GM12878 (cell line): ENCODE measurements around the gene OR2T33. TPM values are rescaled to one million over a fixed set of nuclear protein-coding genes. Genes with fewer than 3 reads are reported as not detected.
"Not testable (repeated sequence)": the region's sequence is repeated elsewhere in the genome, so short reads cannot be mapped to it uniquely, and the experiment has no call there.

Source experiments
- ATAC-seq: fragments of 200-7000 bp; cut with Tn5 transposase; 3 replicates; pipeline ENCODE4 v1.9.1; 2020; ENCODE audit warnings: mild to moderate bottlenecking, moderate library complexity
- BruUV-seq: library from RNA; stranded (reverse); fragments of 400-500 nt; replicated peaks from 2 replicates; lab custom pipeline; 2021; lab: Mats Ljungman, UMichigan
- CTCF ChIA-PET: fragments of 300-600 bp; sonication (Branson Sonifier 250); formaldehyde crosslinking; extraction: SDS; loops from one replicate; lab custom pipeline; 2021; ENCODE audit warnings: inconsistent platforms; lab: Yijun Ruan, JAX
- POLR2A ChIA-PET: fragments of 350-600 bp; formaldehyde crosslinking; extraction: SDS; loops from one replicate; lab custom pipeline; 2021; ENCODE audit warnings: inconsistent platforms; lab: Charles Lee
- RAD21 ChIA-PET: fragments of 300-600 bp; sonication (Branson Sonifier 250); formaldehyde crosslinking; loops from one replicate; lab custom pipeline; 2023; ENCODE audit warnings: antibody characterized with exemption; ENCODE audit not compliant: unreplicated experiment; lab: Charles Lee
- SMC1A ChIA-PET: fragments of 300-600 bp; sonication (Branson Sonifier 250); formaldehyde crosslinking; loops from one replicate; lab custom pipeline; 2023; ENCODE audit not compliant: unreplicated experiment, uncharacterized antibody; lab: Charles Lee
- DNase-seq: peaks from one replicate; pipeline ENCODE4 v3.0.0-alpha.2; 2011; ENCODE audit warnings: low read depth, low spot score
- FAIRE-seq: peaks from 3 replicates; lab custom pipeline; 2011; peaks lifted over from hg19 to GRCh38; lab: Jason Lieb, UNC
- H2AFZ ChIP-seq: 2 replicates; pipeline ENCODE4 v1.6.0; 2011; ENCODE audit warnings: low read depth, low read length, control low read depth; ENCODE audit not compliant: control insufficient read depth
- H3K27ac ChIP-seq: 2 replicates; pipeline ENCODE4 v1.5.1; 2011; ENCODE audit warnings: control low read depth; ENCODE audit not compliant: control insufficient read depth, insufficient read depth
- H3K27me3 ChIP-seq, 2 experiments: replicated peaks in 1 of 2; 2 replicates each; pipeline versions ENCODE4 v1.6.0 to v1.6.1; 2011; ENCODE audit warnings: low read length in 1 of 2; ENCODE audit not compliant: control insufficient read depth in 2 of 2, insufficient read depth in 2 of 2
- H3K36me3 ChIP-seq, 2 experiments: 2 replicates each; pipeline ENCODE4 v1.5.1; 2011; ENCODE audit warnings: low read length in 1 of 2; ENCODE audit not compliant: control insufficient read depth in 2 of 2, insufficient read depth in 2 of 2
- H3K4me1 ChIP-seq: 2 replicates; pipeline ENCODE4 v1.6.1; 2011; ENCODE audit warnings: mild to moderate bottlenecking, low read length, moderate library complexity, mixed read lengths; ENCODE audit not compliant: control insufficient read depth, insufficient read depth
- H3K4me2 ChIP-seq: 2 replicates; pipeline ENCODE4 v1.6.0; 2011; ENCODE audit warnings: control low read depth; ENCODE audit not compliant: control insufficient read depth, insufficient read depth
- H3K4me3 ChIP-seq: fragments of 200-600 bp; sonication (generic); 2 replicates; pipeline ENCODE4 v1.5.1; 2016
- H3K79me2 ChIP-seq: 2 replicates; pipeline ENCODE4 v1.6.0; 2011; ENCODE audit warnings: low read length; ENCODE audit not compliant: control insufficient read depth, insufficient read depth
- H3K9ac ChIP-seq: 2 replicates; pipeline ENCODE4 v1.8.0; 2011; ENCODE audit warnings: low read length, control low read depth, mixed read lengths; ENCODE audit not compliant: control insufficient read depth, insufficient read depth
- H3K9me3 ChIP-seq: replicated peaks from 3 replicates; pipeline ENCODE4 v1.5.1; 2011; ENCODE audit warnings: mild to moderate bottlenecking, low read length; ENCODE audit not compliant: control insufficient read depth, insufficient read depth
- H4K20me1 ChIP-seq: 2 replicates; pipeline ENCODE4 v1.6.0; 2011; ENCODE audit not compliant: control insufficient read depth, insufficient read depth
- CBX5 ChIP-seq: sonication (generic); IDR thresholded peaks from 2 replicates; pipeline ENCODE4 v1.6.1; 2016; ENCODE audit warnings: low read depth, moderate library complexity, mild to moderate bottlenecking, inconsistent platforms
- GATAD2B ChIP-seq: fragments of 450-650 bp; conservative IDR thresholded peaks from 2 replicates; pipeline ENCODE4 v1.6.1; 2017; ENCODE audit warnings: low read depth, mild to moderate bottlenecking, moderate library complexity
- MYB ChIP-seq: fragments of 150-350 bp; IDR thresholded peaks from 2 replicates; pipeline ENCODE4 v1.6.1; 2014; ENCODE audit warnings: mild to moderate bottlenecking, low read depth, low read length, borderline replicate concordance
- NFYA ChIP-seq: IDR thresholded peaks from 2 replicates; pipeline ENCODE4 v1.6.1; 2011; ENCODE audit warnings: low read depth, mild to moderate bottlenecking, low read length, improper control_type of control experiment, borderline replicate concordance
- PAX5 ChIP-seq: IDR thresholded peaks from 2 replicates; pipeline ENCODE4 v1.6.1; 2011; ENCODE audit warnings: low read depth, low read length, borderline replicate concordance
- RBBP5 ChIP-seq: fragments of 200-600 bp; sonication (generic); conservative IDR thresholded peaks from 2 replicates; pipeline ENCODE4 v1.6.1; 2016
- SUZ12 ChIP-seq: fragments of 200-600 bp; sonication (generic); IDR thresholded peaks from one replicate; pipeline ENCODE4 v1.6.1; 2018; ENCODE audit warnings: antibody characterized with exemption, mild to moderate bottlenecking; ENCODE audit not compliant: unreplicated experiment
- WGBS: methylation state at CpG from one replicate; pipeline ENCODE4 v1.1.6; 2016; ENCODE audit warnings: low lambda C conversion rate; ENCODE audit not compliant: insufficient replicate concordance, insufficient coverage; ENCODE audit errors: missing lambda C conversion rate; 5-methylcytosine and 5-hydroxymethylcytosine counted together
- in situ Hi-C: fragments of 300-500 bp; cut with MboI; formaldehyde crosslinking; loops from 9 replicates; pipeline ENCODE4 v1.14.3; 2018; ENCODE audit warnings: mixed read lengths
- intact Hi-C: fragments of 100-400 bp; cut with micrococcal nuclease; formaldehyde crosslinking; loops from one replicate; pipeline ENCODE4 v1.14.2; 2022; ENCODE audit not compliant: unreplicated experiment
- polyA plus RNA-seq, 11 experiments: library from polyadenylated mRNA; depleted of rRNA in 4 of 11; unstranded in 6 of 11; stranded (reverse) in 5 of 11; fragments of >200 nt; fragmentation: Nextera tagmentation in 4 of 11; fragmentation: Illumina TruSeq in 1 of 11; extraction: Ambion mirVana in 4 of 11; extraction: Trizol in 1 of 11; gene quantifications; 1 replicate in 1 of 11; 2 replicates in 10 of 11; pipeline versions ENCODE4 v1.2.1 to v1.2.3, GENCODE V29; 2011 to 2016; ENCODE audit warnings: inconsistent platforms in 2 of 11, missing spikeins in 2 of 11, low read depth in 1 of 11
- total RNA-seq, 4 experiments: library from RNA; depleted of rRNA in 3 of 4; stranded (reverse); fragments of >200 nt in 3 of 4; fragmentation: Illumina TruSeq in 1 of 4; extraction: Trizol in 1 of 4; gene quantifications; 2 replicates each; pipeline versions ENCODE4 v1.2.1 to v1.2.3, GENCODE V29; 2013 to 2021
- TF ChIP-seq, protein P1 (sequence below): IDR thresholded peaks from 2 replicates; pipeline ENCODE4 v1.6.1; 2012; ENCODE audit warnings: low read depth, low read length, improper control_type of control experiment
- TF ChIP-seq, protein P2 (sequence below): fragments of 450-650 bp; IDR thresholded peaks from 2 replicates; pipeline ENCODE4 v1.6.1; 2016; ENCODE audit warnings: mild to moderate bottlenecking

Gene OR2T33
- total and polyA plus RNA-seq, 10 of the 15 experiments (the other 5 are each of a cell fraction or from before 2014, with no cell fraction given): not detected

GRCh38 chr1:248273225-248273624 lies 4.6 kb downstream of the OR2T33 start:
- FAIRE-seq: not testable (repeated sequence)

GRCh38 chr1:248268178-248268577 lies 9.6 kb downstream of the OR2T33 start:
- no TSS peak for BruUV-seq
- no peak overlapping the region for H3K27ac ChIP-seq
- no peak overlapping the region for H2AFZ ChIP-seq
- no peak overlapping the region for H3K9ac ChIP-seq
- DNase-seq: no peak
- in situ Hi-C loops: no loop called here
- CTCF ChIA-PET: interaction anchor here (0.6 to 1.0 kb wide), 2 partner anchors 25 to 430 kb away, joined by 3 to 4 read pairs; no protein-coding TSS in a partner anchor
- H3K36me3 ChIP-seq: no peaks in the 10 kb centered on the region
- SMC1A ChIA-PET: no interaction called here
- TF ChIP-seq MYB (no peak), PAX5 (no peak), CBX5 (no peak), NFYA (no peak), GATAD2B (no peak), RBBP5 (no peak), SUZ12 (no peak)
- TF ChIP-seq, protein P1, sequence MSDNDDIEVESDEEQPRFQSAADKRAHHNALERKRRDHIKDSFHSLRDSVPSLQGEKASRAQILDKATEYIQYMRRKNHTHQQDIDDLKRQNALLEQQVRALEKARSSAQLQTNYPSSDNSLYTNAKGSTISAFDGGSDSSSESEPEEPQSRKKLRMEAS: no peak
- TF ChIP-seq, protein P2, sequence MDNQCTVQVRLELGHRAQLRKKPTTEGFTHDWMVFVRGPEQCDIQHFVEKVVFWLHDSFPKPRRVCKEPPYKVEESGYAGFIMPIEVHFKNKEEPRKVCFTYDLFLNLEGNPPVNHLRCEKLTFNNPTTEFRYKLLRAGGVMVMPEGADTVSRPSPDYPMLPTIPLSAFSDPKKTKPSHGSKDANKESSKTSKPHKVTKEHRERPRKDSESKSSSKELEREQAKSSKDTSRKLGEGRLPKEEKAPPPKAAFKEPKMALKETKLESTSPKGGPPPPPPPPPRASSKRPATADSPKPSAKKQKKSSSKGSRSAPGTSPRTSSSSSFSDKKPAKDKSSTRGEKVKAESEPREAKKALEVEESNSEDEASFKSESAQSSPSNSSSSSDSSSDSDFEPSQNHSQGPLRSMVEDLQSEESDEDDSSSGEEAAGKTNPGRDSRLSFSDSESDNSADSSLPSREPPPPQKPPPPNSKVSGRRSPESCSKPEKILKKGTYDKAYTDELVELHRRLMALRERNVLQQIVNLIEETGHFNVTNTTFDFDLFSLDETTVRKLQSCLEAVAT: no peak
- TF ChIP-seq, all 136 proteins: peak for 0
- no peaks in the 10 kb centered on the region for H3K4me1 ChIP-seq
- ChIA-PET RAD21 (no interaction called here), POLR2A (no interaction called here)
- no peak overlapping the region for H3K4me3 ChIP-seq
- 47% methylated on average over 4 of the region's 4 CpGs for WGBS
- H3K79me2 ChIP-seq: no peaks in the 10 kb centered on the region
- no peaks in the 10 kb centered on the region for H3K9me3 ChIP-seq
- ATAC-seq: no peak
- H3K27me3 ChIP-seq: no peaks in the 10 kb centered on the region
- no peak overlapping the region for H3K4me2 ChIP-seq
- no peak for FAIRE-seq
- no peaks in the 10 kb centered on the region for H4K20me1 ChIP-seq
- intact Hi-C loops: no loop called here

More at GRCh38 chr1:248273225-248273624, 4.6 kb downstream of the OR2T33 start:
- H3K9ac ChIP-seq, H3K4me3 ChIP-seq, H3K4me1 ChIP-seq, H3K27ac ChIP-seq, H2AFZ ChIP-seq, H3K4me2 ChIP-seq, H3K36me3 ChIP-seq, ATAC-seq, intact Hi-C loops, H3K79me2 ChIP-seq, H3K9me3 ChIP-seq, RAD21 ChIA-PET, DNase-seq, in situ Hi-C loops, POLR2A ChIA-PET, H3K27me3 ChIP-seq, H4K20me1 ChIP-seq, BruUV-seq: not testable (repeated sequence)
- ChIA-PET SMC1A (interaction anchor here (0.5 kb wide), 1 partner anchor 388 kb away, joined by 3 read pairs; no protein-coding TSS in a partner anchor), CTCF (interaction anchor here (1.0 kb wide), 1 partner anchor 355 kb away, joined by 3 read pairs; no protein-coding TSS in a partner anchor)
- 56% methylated on average over 7 of the region's 16 CpGs for WGBS

- in situ Hi-C loops, H3K27me3 ChIP-seq, H2AFZ ChIP-seq, FAIRE-seq, H3K79me2 ChIP-seq, H3K27ac ChIP-seq, H3K9me3 ChIP-seq, ATAC-seq, H3K4me3 ChIP-seq, RAD21 ChIA-PET, H4K20me1 ChIP-seq, H3K4me2 ChIP-seq, H3K4me1 ChIP-seq, POLR2A ChIA-PET, DNase-seq, H3K9ac ChIP-seq, CTCF ChIA-PET, BruUV-seq, SMC1A ChIA-PET, H3K36me3 ChIP-seq, intact Hi-C loops: not testable (repeated sequence)
- WGBS: 0% methylated on average over 1 of the region's 1 CpG
Measured at GRCh38 chr1:248259309-248259708, 18.5 kb downstream of the OR2T33 start.
